Measurements from ENCODE around the gene GGT6. TPM values are rescaled to one million over a fixed set of nuclear protein-coding genes. Genes with fewer than 3 reads are reported as not detected.
"Not testable (repeated sequence)": the region's sequence is repeated elsewhere in the genome, so short reads cannot be mapped to it uniquely, and the experiment has no call there.

The GGT6 gene
- total RNA-seq, 1 donor from 2014 or later, result not detected

DNA sequence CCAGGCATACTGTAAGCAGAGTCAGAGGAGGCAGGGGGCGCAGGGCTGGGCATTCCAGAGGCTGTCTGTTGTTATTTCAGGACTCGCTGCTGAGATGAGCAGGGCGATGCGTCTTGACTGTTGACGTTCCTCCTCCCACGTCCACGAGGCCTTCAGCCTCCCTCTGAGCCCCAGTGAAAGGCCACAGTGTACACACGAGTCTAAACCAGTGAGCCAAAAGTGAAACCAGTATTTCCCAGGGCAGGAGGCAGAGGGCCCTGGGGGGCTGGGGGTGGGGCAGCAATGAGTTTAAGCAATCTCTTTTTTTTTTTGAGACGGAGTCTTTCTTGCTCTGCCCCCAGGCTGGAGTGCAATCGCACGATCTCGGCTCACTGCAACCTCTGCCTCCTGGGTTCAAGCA lies 45.4 kb upstream of the GGT6 start:
- Mint-ChIP-seq H3K27ac (ENCODE audit: unreplicated experiment) (no peak overlapping the region), H3K27me3 (ENCODE audit: unreplicated experiment) (peaks cover 2% of the 10 kb centered on the region), H3K36me3 (ENCODE audit: low read depth, unreplicated experiment) (peaks cover 4% of the 10 kb centered on the region), H3K4me1 (ENCODE audit: unreplicated experiment) (peaks cover 17% of the 10 kb centered on the region), H3K9me3 (ENCODE audit: unreplicated experiment) (no peaks in the 10 kb centered on the region), H3K4me3 (ENCODE audit: unreplicated experiment) (no peak overlapping the region)
- TF ChIP-seq, protein P1, sequence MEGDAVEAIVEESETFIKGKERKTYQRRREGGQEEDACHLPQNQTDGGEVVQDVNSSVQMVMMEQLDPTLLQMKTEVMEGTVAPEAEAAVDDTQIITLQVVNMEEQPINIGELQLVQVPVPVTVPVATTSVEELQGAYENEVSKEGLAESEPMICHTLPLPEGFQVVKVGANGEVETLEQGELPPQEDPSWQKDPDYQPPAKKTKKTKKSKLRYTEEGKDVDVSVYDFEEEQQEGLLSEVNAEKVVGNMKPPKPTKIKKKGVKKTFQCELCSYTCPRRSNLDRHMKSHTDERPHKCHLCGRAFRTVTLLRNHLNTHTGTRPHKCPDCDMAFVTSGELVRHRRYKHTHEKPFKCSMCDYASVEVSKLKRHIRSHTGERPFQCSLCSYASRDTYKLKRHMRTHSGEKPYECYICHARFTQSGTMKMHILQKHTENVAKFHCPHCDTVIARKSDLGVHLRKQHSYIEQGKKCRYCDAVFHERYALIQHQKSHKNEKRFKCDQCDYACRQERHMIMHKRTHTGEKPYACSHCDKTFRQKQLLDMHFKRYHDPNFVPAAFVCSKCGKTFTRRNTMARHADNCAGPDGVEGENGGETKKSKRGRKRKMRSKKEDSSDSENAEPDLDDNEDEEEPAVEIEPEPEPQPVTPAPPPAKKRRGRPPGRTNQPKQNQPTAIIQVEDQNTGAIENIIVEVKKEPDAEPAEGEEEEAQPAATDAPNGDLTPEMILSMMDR (IDR thresholded peaks at IDR 0.05; ENCODE audit: unreplicated experiment), result no peak
- peak; percentile 2 for DNase-seq (ENCODE audit: low spot score)

DNA sequence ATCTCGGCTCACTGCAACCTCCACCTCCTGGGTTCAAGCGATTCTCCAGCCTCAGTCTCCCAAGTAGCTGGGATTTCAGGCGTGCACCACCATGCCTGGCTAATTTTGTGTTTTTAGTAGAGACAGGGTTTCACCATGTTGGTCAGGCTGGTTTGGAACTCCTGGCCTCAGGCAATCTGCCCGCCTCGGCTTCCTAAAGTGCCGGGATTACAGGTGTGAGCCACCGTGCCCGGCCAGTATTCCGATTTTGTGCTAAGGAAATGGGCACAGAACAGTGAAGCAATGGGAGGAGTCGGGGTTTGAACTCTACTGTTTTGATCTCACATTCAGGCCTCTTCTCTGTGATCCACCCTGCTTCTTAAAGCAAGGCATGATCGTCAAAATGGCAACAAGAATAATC lies 44.4 kb upstream of the GGT6 start:
- peaks cover 17% of the 10 kb centered on the region for H3K4me1 Mint-ChIP-seq (ENCODE audit: unreplicated experiment)
- not testable (repeated sequence) for H3K27me3 Mint-ChIP-seq (ENCODE audit: unreplicated experiment); H3K27ac Mint-ChIP-seq (ENCODE audit: unreplicated experiment); H3K4me3 Mint-ChIP-seq (ENCODE audit: unreplicated experiment); DNase-seq (ENCODE audit: low spot score); H3K36me3 Mint-ChIP-seq (ENCODE audit: low read depth, unreplicated experiment); H3K9me3 Mint-ChIP-seq (ENCODE audit: unreplicated experiment)

DNA sequence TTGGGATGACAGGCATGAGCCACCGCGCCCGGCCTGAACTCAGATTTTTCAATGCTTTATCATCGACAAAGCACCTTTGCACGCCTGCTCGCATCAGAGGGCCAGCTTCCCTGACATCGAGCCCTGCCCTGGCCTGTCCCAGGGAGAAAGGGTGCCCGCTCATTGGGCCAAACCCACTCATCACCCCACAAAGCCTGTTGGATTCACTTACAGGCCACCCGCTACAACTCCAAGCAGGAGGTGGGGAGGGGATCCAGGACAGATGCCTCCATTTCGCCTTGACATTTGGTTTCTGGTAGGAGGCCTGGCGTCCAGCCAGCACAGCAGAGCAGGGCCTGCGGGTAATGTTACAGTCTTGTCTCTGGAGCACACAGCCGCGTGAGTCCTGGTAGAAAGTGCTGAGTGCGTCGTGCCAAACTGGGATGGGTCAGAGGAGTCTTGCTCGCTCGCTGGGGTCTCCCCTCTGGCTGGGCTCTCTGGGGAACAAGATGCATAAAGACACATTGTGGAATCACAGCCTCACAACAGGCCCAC lies 43.8 kb upstream of the GGT6 start:
- Mint-ChIP-seq H3K27ac (ENCODE audit: unreplicated experiment) (no peak overlapping the region), H3K36me3 (ENCODE audit: low read depth, unreplicated experiment) (peaks cover 2% of the 10 kb centered on the region), H3K9me3 (ENCODE audit: unreplicated experiment) (no peaks in the 10 kb centered on the region), H3K27me3 (ENCODE audit: unreplicated experiment) (peaks cover 2% of the 10 kb centered on the region), H3K4me3 (ENCODE audit: unreplicated experiment) (no peak overlapping the region), H3K4me1 (ENCODE audit: unreplicated experiment) (peaks cover 16% of the 10 kb centered on the region)
- TF ChIP-seq, protein P1 (IDR thresholded peaks at IDR 0.05; ENCODE audit: unreplicated experiment), result no peak
- DNase-seq (ENCODE audit: low spot score), result no peak

DNA sequence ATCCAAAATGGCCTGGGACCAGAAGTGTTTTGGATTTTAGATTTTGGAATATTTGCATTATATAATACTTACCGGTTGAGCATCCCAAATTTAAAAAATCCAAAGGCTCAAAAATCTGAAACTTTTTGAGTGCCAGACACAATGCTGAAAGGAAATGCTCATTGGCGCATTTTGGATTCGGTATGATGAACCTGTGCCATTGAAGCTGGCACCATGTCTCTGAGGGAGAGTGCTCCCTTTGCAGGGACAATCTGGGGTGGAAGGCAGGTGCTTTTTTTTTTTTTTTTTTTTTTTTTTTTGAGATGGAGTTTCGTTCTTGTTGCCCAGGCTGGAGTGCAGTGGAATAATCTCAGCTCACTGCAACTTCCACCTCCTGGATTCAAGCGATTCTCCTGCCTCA lies 41.7 kb upstream of the GGT6 start:
- H3K9me3 Mint-ChIP-seq (ENCODE audit: unreplicated experiment), result no peaks in the 10 kb centered on the region
- H3K4me1 Mint-ChIP-seq (ENCODE audit: unreplicated experiment), result no peaks in the 10 kb centered on the region
- TF ChIP-seq, protein P1 (IDR thresholded peaks at IDR 0.05; ENCODE audit: unreplicated experiment), result no peak
- no peak overlapping the region for H3K27ac Mint-ChIP-seq (ENCODE audit: unreplicated experiment)
- H3K27me3 Mint-ChIP-seq (ENCODE audit: unreplicated experiment), result peaks cover 4% of the 10 kb centered on the region
- no peaks in the 10 kb centered on the region for H3K36me3 Mint-ChIP-seq (ENCODE audit: low read depth, unreplicated experiment)
- H3K4me3 Mint-ChIP-seq (ENCODE audit: unreplicated experiment), result no peak overlapping the region
- no peak for DNase-seq (ENCODE audit: low spot score)

DNA sequence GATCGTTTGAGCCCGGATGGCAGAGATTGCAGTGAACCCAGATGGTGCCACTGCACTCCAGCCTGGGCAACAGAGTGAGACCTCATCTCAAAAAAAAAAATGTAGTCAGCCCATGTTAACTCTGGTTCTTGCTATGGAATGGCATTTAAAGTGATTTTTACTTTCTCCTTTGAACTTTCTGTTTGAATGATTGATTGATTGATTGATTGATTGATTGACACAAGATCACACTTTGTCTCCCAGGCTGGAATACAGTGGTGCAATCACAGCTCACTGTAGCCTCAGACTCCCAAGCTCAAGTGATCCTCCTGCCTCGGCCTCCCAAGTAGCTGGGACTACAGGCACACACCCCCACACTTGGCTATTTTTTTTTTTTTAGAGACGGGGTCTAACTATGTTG lies 40.9 kb upstream of the GGT6 start:
- H3K27ac Mint-ChIP-seq (ENCODE audit: unreplicated experiment), result no peak overlapping the region
- peaks cover 5% of the 10 kb centered on the region for H3K27me3 Mint-ChIP-seq (ENCODE audit: unreplicated experiment)
- H3K4me3 Mint-ChIP-seq (ENCODE audit: unreplicated experiment), result no peak overlapping the region
- H3K36me3 Mint-ChIP-seq (ENCODE audit: low read depth, unreplicated experiment), result no peaks in the 10 kb centered on the region
- TF ChIP-seq, protein P1 (IDR thresholded peaks at IDR 0.05; ENCODE audit: unreplicated experiment), result no peak
- DNase-seq (ENCODE audit: low spot score), result no peak
- H3K9me3 Mint-ChIP-seq (ENCODE audit: unreplicated experiment), result no peaks in the 10 kb centered on the region
- no peaks in the 10 kb centered on the region for H3K4me1 Mint-ChIP-seq (ENCODE audit: unreplicated experiment)
